H1 (cell line): ENCODE data around the gene ASXL1. TPM values are rescaled to one million over a fixed set of nuclear protein-coding genes. Genes with fewer than 3 reads are reported as not detected.

Source experiments
- CTCF ChIA-PET: fragments of 300-600 bp; sonication (Branson Sonifier 250); formaldehyde crosslinking; loops from one replicate; lab custom pipeline; 2021; ENCODE audit not compliant: partially characterized antibody; lab: Charles Lee
- POLR2A ChIA-PET: fragments of 300-600 bp; sonication (Branson Sonifier 250); formaldehyde crosslinking; loops from one replicate; lab custom pipeline; 2021; ENCODE audit warnings: inconsistent platforms; ENCODE audit not compliant: partially characterized antibody; lab: Charles Lee
- DNase-seq, 2 experiments: peaks; one replicate each; pipeline versions ENCODE4 v3.0.0 to v3.0.0-alpha.2; 2010 to 2022; ENCODE audit warnings: low spot score in 2 of 2, low read depth in 1 of 2, mixed read lengths in 1 of 2
- FAIRE-seq: peaks from 2 replicates; lab custom pipeline; 2011; peaks lifted over from hg19 to GRCh38; lab: Jason Lieb, UNC
- H2AFZ ChIP-seq: 2 replicates; pipeline ENCODE4 v1.8.1; 2012; ENCODE audit warnings: low read length, inconsistent platforms
- H2AK5ac ChIP-seq: 2 replicates; pipeline ENCODE4 v1.6.1; 2013; ENCODE audit warnings: low read depth, low read length
- H2BK120ac ChIP-seq: replicated peaks from 2 replicates; pipeline ENCODE3; 2013; ENCODE audit warnings: low read depth, low read length, inconsistent platforms
- H2BK12ac ChIP-seq: 2 replicates; pipeline ENCODE4 v1.6.1; 2013; ENCODE audit warnings: low read depth, low read length
- H2BK15ac ChIP-seq: 2 replicates; pipeline ENCODE4 v1.6.1; 2013; ENCODE audit warnings: low read length
- H2BK20ac ChIP-seq: 2 replicates; pipeline ENCODE4 v1.6.1; 2013; ENCODE audit warnings: low read length
- H2BK5ac ChIP-seq: 2 replicates; pipeline ENCODE4 v1.6.1; 2013; ENCODE audit warnings: low read depth, low read length
- H3K14ac ChIP-seq: 2 replicates; pipeline ENCODE4 v1.6.1; 2013; ENCODE audit warnings: inconsistent platforms; ENCODE audit not compliant: insufficient read length
- H3K18ac ChIP-seq: 2 replicates; pipeline ENCODE4 v1.6.1; 2013; ENCODE audit warnings: low read length; ENCODE audit errors: extremely low read depth
- H3K23ac ChIP-seq: 2 replicates; pipeline ENCODE4 v1.6.1; 2013; ENCODE audit warnings: inconsistent platforms; ENCODE audit not compliant: insufficient read length
- H3K23me2 ChIP-seq: 2 replicates; pipeline ENCODE4 v1.6.1; 2013; ENCODE audit warnings: low read depth, low read length
- H3K27ac ChIP-seq: 2 replicates; pipeline ENCODE4 v1.6.1; 2011; ENCODE audit warnings: low read depth, low read length, inconsistent platforms
- H3K27me3 ChIP-seq, 4 experiments: replicated peaks in 1 of 4; 1 replicate in 1 of 4; 2 replicates in 3 of 4; pipeline versions ENCODE4 v1.6.1 to v1.8.1; 2011 to 2013; ENCODE audit warnings: low read length in 3 of 4, mild to moderate bottlenecking in 3 of 4, inconsistent platforms in 2 of 4, mixed read lengths in 2 of 4, moderate library complexity in 1 of 4; ENCODE audit not compliant: control insufficient read depth in 3 of 4, insufficient read depth in 3 of 4; ENCODE audit errors: extremely low read depth in 1 of 4
- H3K36me3 ChIP-seq, 4 experiments: 2 replicates each; pipeline versions ENCODE4 v1.6.1 to v1.8.1; 2011 to 2013; ENCODE audit warnings: mild to moderate bottlenecking in 4 of 4, low read length in 3 of 4, moderate library complexity in 2 of 4, control low read depth in 1 of 4, inconsistent platforms in 1 of 4; ENCODE audit not compliant: insufficient read depth in 4 of 4, control insufficient read depth in 2 of 4
- H3K4ac ChIP-seq: replicated peaks from 2 replicates; pipeline ENCODE3; 2013; ENCODE audit warnings: low read length, low read depth, mixed read lengths, inconsistent platforms; ENCODE audit not compliant: insufficient read length
- H3K4me1 ChIP-seq, 4 experiments: replicated peaks in 1 of 4; 1 replicate in 1 of 4; 2 replicates in 3 of 4; pipeline versions ENCODE4 v1.6.1 to v1.8.1; 2011 to 2013; ENCODE audit warnings: low read length in 3 of 4, inconsistent platforms in 2 of 4, mixed read lengths in 1 of 4; ENCODE audit not compliant: insufficient read depth in 4 of 4, control insufficient read depth in 3 of 4
- H3K4me2 ChIP-seq, 2 experiments: 2 replicates each; pipeline versions ENCODE4 v1.6.1 to v1.8.1; 2011 to 2013; ENCODE audit warnings: low read depth in 2 of 2, low read length in 2 of 2, control low read depth in 1 of 2, inconsistent platforms in 1 of 2, mild to moderate bottlenecking in 1 of 2; ENCODE audit not compliant: insufficient read depth in 1 of 2
- H3K4me3 ChIP-seq, 4 experiments: fragments of 200-600, 300-600 bp in 1 of 4; sonication (generic), shearing (Covaris generic), sonication (Bioruptor Twin) in 1 of 4; 2 replicates each; pipeline versions ENCODE4 v1.5.1 to v1.8.1; 2011 to 2016; ENCODE audit warnings: low read length in 4 of 4, low read depth in 3 of 4, control low read depth in 2 of 4, inconsistent platforms in 2 of 4, mild to moderate bottlenecking in 2 of 4, mixed read lengths in 1 of 4, moderate library complexity in 1 of 4; ENCODE audit not compliant: insufficient read depth in 2 of 4; ENCODE audit errors: extremely low read depth in 1 of 4
- H3K56ac ChIP-seq: replicated peaks from 2 replicates; pipeline ENCODE3; 2013; ENCODE audit warnings: low read depth, mild to moderate bottlenecking, mixed read lengths, low read length, inconsistent platforms; ENCODE audit not compliant: insufficient read length
- H3K79me1 ChIP-seq: 2 replicates; pipeline ENCODE4 v1.6.1; 2013; ENCODE audit warnings: low read depth, low read length, control low read depth
- H3K79me2 ChIP-seq, 2 experiments: 2 replicates each; pipeline versions ENCODE4 v1.6.1 to v1.8.1; 2012 to 2013; ENCODE audit warnings: low read length in 2 of 2, mild to moderate bottlenecking in 2 of 2, inconsistent platforms in 1 of 2; ENCODE audit not compliant: insufficient read depth in 2 of 2, control insufficient read depth in 1 of 2
- H3K9ac ChIP-seq, 4 experiments: replicated peaks in 1 of 4; 1 replicate in 1 of 4; 2 replicates in 3 of 4; pipeline versions ENCODE4 v1.6.1 to v1.8.1; 2011 to 2013; ENCODE audit warnings: low read depth in 3 of 4, low read length in 3 of 4, control low read depth in 2 of 4, mild to moderate bottlenecking in 2 of 4, moderate library complexity in 2 of 4, inconsistent platforms in 1 of 4; ENCODE audit errors: extremely low read depth in 1 of 4
- H3K9me3 ChIP-seq, 2 experiments: 2 replicates each; pipeline versions ENCODE4 v1.6.1 to v1.8.1; 2012 to 2013; ENCODE audit warnings: mild to moderate bottlenecking in 2 of 2, moderate library complexity in 2 of 2, control low read depth in 1 of 2, inconsistent platforms in 1 of 2, low read depth in 1 of 2, low read length in 1 of 2, mixed read lengths in 1 of 2; ENCODE audit not compliant: insufficient read depth in 2 of 2
- H4K20me1 ChIP-seq, 2 experiments: replicated peaks in 1 of 2; 2 replicates each; pipeline versions ENCODE3 to v1.8.1; 2011 to 2013; ENCODE audit warnings: inconsistent platforms in 2 of 2, low read length in 2 of 2, mild to moderate bottlenecking in 1 of 2; ENCODE audit not compliant: insufficient read depth in 2 of 2, control insufficient read depth in 1 of 2
- H4K5ac ChIP-seq: 2 replicates; pipeline ENCODE4 v1.6.1; 2013; ENCODE audit warnings: low read length, low read depth, mixed read lengths, inconsistent platforms; ENCODE audit not compliant: insufficient read length
- H4K8ac ChIP-seq: 2 replicates; pipeline ENCODE4 v1.8.0; 2013; ENCODE audit warnings: mild to moderate bottlenecking, moderate library complexity, low read length, inconsistent platforms; ENCODE audit not compliant: insufficient read depth; ENCODE audit errors: extremely low read depth
- H4K91ac ChIP-seq: replicated peaks from 2 replicates; pipeline ENCODE3; 2013; ENCODE audit warnings: low read length, mixed read lengths, inconsistent platforms; ENCODE audit not compliant: insufficient read length
- GTF2F1 ChIP-seq: IDR thresholded peaks from 2 replicates; pipeline ENCODE4 v1.6.1; 2012; ENCODE audit warnings: low read depth, low read length, improper control_type of control experiment, borderline replicate concordance
- RAD21 ChIP-seq, 2 experiments: IDR thresholded peaks in 1 of 2; conservative IDR thresholded peaks in 1 of 2; 2 replicates each; pipeline ENCODE4 v1.6.1; 2011; ENCODE audit warnings: low read depth in 2 of 2, low read length in 2 of 2, improper control_type of control experiment in 1 of 2, inconsistent platforms in 1 of 2, mild to moderate bottlenecking in 1 of 2, moderate library complexity in 1 of 2
- RFX5 ChIP-seq: IDR thresholded peaks from 2 replicates; pipeline ENCODE4 v1.6.1; 2011; ENCODE audit warnings: low read depth, low read length, improper control_type of control experiment, borderline replicate concordance
- WGBS, 2 experiments: shearing (Covaris generic) in 1 of 2; methylation state at CpG; one replicate each; pipeline versions ENCODE4 v1.1.6 to v1.1.7; 2013 to 2015; ENCODE audit warnings: low lambda C conversion rate in 2 of 2, mixed read lengths in 2 of 2, inconsistent platforms in 1 of 2, low coverage in 1 of 2, missing lambda C conversion rate in 1 of 2; ENCODE audit not compliant: insufficient replicate concordance in 2 of 2, insufficient coverage in 1 of 2, insufficient read length in 1 of 2; ENCODE audit errors: extremely low coverage in 1 of 2, missing lambda C conversion rate in 1 of 2; 5-methylcytosine and 5-hydroxymethylcytosine counted together
- polyA plus RNA-seq, 7 experiments: library from polyadenylated mRNA; depleted of rRNA in 3 of 7; stranded (reverse) in 5 of 7; unstranded in 2 of 7; fragments of >200 nt in 5 of 7; fragments of 200-250 nt in 2 of 7; gene quantifications; 1 replicate in 5 of 7; 2 replicates in 1 of 7; 4 replicates in 1 of 7; pipeline versions ENCODE4 v1.2.1 to v1.2.3, GENCODE V29; 2011 to 2013; ENCODE audit warnings: missing spikeins in 2 of 7, mixed read lengths in 2 of 7
- total RNA-seq: library from RNA; stranded (reverse); fragmentation: NEBNext Ultra II Directional; extraction: Animal tissue kit (Norgen Biotek cat#: 25700); gene quantifications from 2 replicates; pipeline ENCODE4 v1.2.1, GENCODE V29; 2021

The ASXL1 gene
- total and polyA plus RNA-seq, 2 of the 8 experiments (the other 6 are each of a cell fraction or from before 2014, with no cell fraction given) = 10.6 to 26.5 TPM

- Histone ChIP-seq H3K27ac (no peak overlapping the region), H3K9me3 (no peaks in the 10 kb centered on the region), H4K20me1 (peaks cover 22 to 38% of the 10 kb centered on the region in 2 experiments), H2AK5ac (no peak overlapping the region), H3K4me1 (peaks cover 0 to 30% (median 20%) of the 10 kb centered on the region in 4 experiments; a peak in 6 of 7 replicates), H4K91ac (no peak overlapping the region), H4K8ac (no peak overlapping the region; the same call in 1 of the 2 replicates), H3K27me3 (no peaks in the 10 kb centered on the region), H2BK120ac (no peak overlapping the region), H3K23ac (no peak overlapping the region), H2BK20ac (no peak overlapping the region), H3K4me2 (no peak overlapping the region), H2BK12ac (no peak overlapping the region), H3K14ac (no peak overlapping the region), H2AFZ (no peak overlapping the region), H3K23me2 (no peaks in the 10 kb centered on the region), H3K4ac (no peak overlapping the region), H2BK5ac (peak overlapping the region; percentile 66; the same call in 1 of the 2 replicates), H3K9ac (no peak overlapping the region), H4K5ac (no peak overlapping the region), H3K4me3 (no peak overlapping the region), H2BK15ac (no peak overlapping the region), H3K79me1 (peaks cover 6% of the 10 kb centered on the region), H3K56ac (no peak overlapping the region), H3K79me2 (no peaks in the 10 kb centered on the region; a peak in 1 of 4 replicates), H3K36me3 (no peaks in the 10 kb centered on the region), H3K18ac (no peak overlapping the region)
- 90% methylated on average over 12 of the region's 15 CpGs; no CpG with 5 or more reads in 1 of the 2 experiments for WGBS, 2 experiments
- CTCF ChIA-PET = interaction anchor here (0.6 to 1.0 kb wide), 2 partner anchors 61 to 189 kb away, joined by 3 read pairs; no protein-coding TSS in a partner anchor
- POLR2A ChIA-PET = interaction anchor here (1.2 to 1.6 kb wide), 2 partner anchors 12 to 131 kb away, joined by 4 read pairs; no protein-coding TSS in a partner anchor
- TF ChIP-seq GTF2F1 (no peak), RFX5 (no peak), RAD21 (IDR thresholded peaks at IDR 0.05 in 1 of 2, conservative IDR thresholded peaks at IDR 0.05 in 1 of 2; ENCODE audit: low read depth in 2 of 2, low read length in 2 of 2) (no peak)
- no peak for FAIRE-seq
- no peak for DNase-seq
These were observed 104.9 kb downstream of the ASXL1 start for GRCh38 chr20:32462900-32463641.
